Measurements from ENCODE around the gene HIVEP3. TPM values are rescaled to one million over a fixed set of nuclear protein-coding genes. Genes with fewer than 3 reads are reported as not detected.

The HIVEP3 gene
- total and polyA plus RNA-seq, 7 donors: 0.70 to 3.4 (median 2.1) TPM

GRCh38 chr1:41618066-41618825, 300.5 kb downstream of the HIVEP3 start:
- Histone ChIP-seq H3K4me1 (peaks cover 13% of the 10 kb centered on the region), H3K9me3 (no peaks in the 10 kb centered on the region), H3K27ac (peak overlapping the region; percentile 7), H3K36me3 (ENCODE audit: insufficient read depth in 1 of 2, low read depth in 1 of 2) (no peaks in the 10 kb centered on the region), H3K4me3 (no peak overlapping the region), H3K27me3 (ENCODE audit: insufficient read depth in 3 of 3, low read length in 2 of 3) (no peaks in the 10 kb centered on the region)
- TF ChIP-seq CTCF (IDR thresholded peaks at IDR 0.05): no peak
- ATAC-seq: peak; percentile 91 to 99 (median 96)
- intact Hi-C loops (cut with DNase I): no loop called here
- peak; percentile 78 to 93 for DNase-seq
- WGBS, 3 donors: 28 to 34% (median 28%) methylated on average over 14 of the region's 14 CpGs

- H3K4me1 ChIP-seq: peaks cover 13% of the 10 kb centered on the region
- intact Hi-C loops (cut with DNase I): no loop called here
- H3K9me3 ChIP-seq: no peaks in the 10 kb centered on the region
- no peak for TF ChIP-seq CTCF (IDR thresholded peaks at IDR 0.05)
- H3K4me3 ChIP-seq: no peak overlapping the region
- no peak for DNase-seq
- no peaks in the 10 kb centered on the region for H3K36me3 ChIP-seq (ENCODE audit: insufficient read depth in 1 of 2, low read depth in 1 of 2)
- no peaks in the 10 kb centered on the region for H3K27me3 ChIP-seq (ENCODE audit: insufficient read depth in 3 of 3, low read length in 2 of 3)
- no peak overlapping the region for H3K27ac ChIP-seq
- no peak for ATAC-seq
- 70 to 73% (median 71%) methylated on average over 5 of the region's 5 CpGs for WGBS, 3 donors
Measured at GRCh38 chr1:41617336-41617735, 301.4 kb downstream of the HIVEP3 start.

- no peaks in the 10 kb centered on the region for H3K9me3 ChIP-seq
- H3K4me3 ChIP-seq: no peak overlapping the region
- no peak for TF ChIP-seq CTCF (IDR thresholded peaks at IDR 0.05)
- H3K27me3 ChIP-seq (ENCODE audit: insufficient read depth in 3 of 3, low read length in 2 of 3): no peaks in the 10 kb centered on the region
- no peak for DNase-seq
- 40 to 65% (median 60%) methylated on average over 2 of the region's 2 CpGs for WGBS, 3 donors
- H3K36me3 ChIP-seq (ENCODE audit: insufficient read depth in 1 of 2, low read depth in 1 of 2): no peaks in the 10 kb centered on the region
- no peak for ATAC-seq
- intact Hi-C loops (cut with DNase I): no loop called here
- H3K27ac ChIP-seq: no peak overlapping the region
- peaks cover 13% of the 10 kb centered on the region for H3K4me1 ChIP-seq
Measured at GRCh38 chr1:41616563-41616962, 302.2 kb downstream of the HIVEP3 start.

- intact Hi-C loops (cut with DNase I): no loop called here
- H3K9me3 ChIP-seq: no peaks in the 10 kb centered on the region
- ATAC-seq (no peak), DNase-seq (no peak)
- WGBS, 3 donors: 96 to 97% (median 96%) methylated on average over 2 of the region's 2 CpGs
- TF ChIP-seq CTCF (IDR thresholded peaks at IDR 0.05): no peak
- H3K4me3 ChIP-seq: no peak overlapping the region
- no peaks in the 10 kb centered on the region for H3K27me3 ChIP-seq (ENCODE audit: insufficient read depth in 3 of 3, low read length in 2 of 3)
- H3K4me1 ChIP-seq: peaks cover 13% of the 10 kb centered on the region
- no peaks in the 10 kb centered on the region for H3K36me3 ChIP-seq (ENCODE audit: insufficient read depth in 1 of 2, low read depth in 1 of 2)
- no peak overlapping the region for H3K27ac ChIP-seq
Measured at GRCh38 chr1:41615981-41616380, 302.7 kb downstream of the HIVEP3 start.

- H3K9me3 ChIP-seq: no peaks in the 10 kb centered on the region
- WGBS, 3 donors: 94 to 97% (median 96%) methylated on average over 8 of the region's 8 CpGs
- no peaks in the 10 kb centered on the region for H3K36me3 ChIP-seq (ENCODE audit: insufficient read depth in 1 of 2, low read depth in 1 of 2)
- ATAC-seq (no peak), DNase-seq (no peak)
- no peak for TF ChIP-seq CTCF (IDR thresholded peaks at IDR 0.05)
- H3K4me1 ChIP-seq: peaks cover 13% of the 10 kb centered on the region
- intact Hi-C loops (cut with DNase I): no loop called here
- H3K27ac ChIP-seq: no peak overlapping the region
- H3K27me3 ChIP-seq (ENCODE audit: insufficient read depth in 3 of 3, low read length in 2 of 3): no peaks in the 10 kb centered on the region
- H3K4me3 ChIP-seq: no peak overlapping the region
Measured at GRCh38 chr1:41615316-41615715, 303.4 kb downstream of the HIVEP3 start.
